Sigmoid colon (tissue), 7 donors: Measurements from ENCODE around the gene PARP6. TPM values are rescaled to one million over a fixed set of nuclear protein-coding genes. Genes with fewer than 3 reads are reported as not detected.

Experiments
- DNase-seq: peaks from one replicate; pipeline ENCODE4 v3.0.0-alpha.2; 2019
- H3K27ac ChIP-seq, 4 donors: fragments of 200-600 bp; sonication (generic); one replicate each; pipeline ENCODE4 v1.5.1; 2016 to 2019; ENCODE audit warnings: mild to moderate bottlenecking in 1 of 4
- H3K27me3 ChIP-seq, 3 donors: fragments of 200-600 bp; sonication (generic); one replicate each; pipeline ENCODE4 v1.5.1; 2019; ENCODE audit warnings: mild to moderate bottlenecking in 1 of 3
- H3K36me3 ChIP-seq, 4 donors: fragments of 200-600 bp; sonication (generic); one replicate each; pipeline ENCODE4 v1.5.1; 2016 to 2019
- H3K4me1 ChIP-seq, 4 donors: fragments of 200-600 bp; sonication (generic); one replicate each; pipeline ENCODE4 v1.5.1; 2017 to 2019
- H3K4me3 ChIP-seq, 4 donors: fragments of 200-600 bp; sonication (generic); one replicate each; pipeline ENCODE4 v1.5.1; 2017 to 2019; ENCODE audit warnings: mild to moderate bottlenecking in 2 of 4, moderate library complexity in 1 of 4
- H3K9me3 ChIP-seq, 4 donors: fragments of 200-600 bp in 3 of 4; sonication (generic) in 3 of 4; one replicate each; pipeline versions ENCODE4 v1.5.1 to v1.6.1; 2013 to 2019
- CTCF ChIP-seq, 4 experiments: fragments of 450-650 bp in 3 of 4; fragments of 200-600 bp in 1 of 4; IDR thresholded peaks; one replicate each; pipeline ENCODE4 v1.5.1; 2016 to 2019; ENCODE audit warnings: antibody characterized with exemption in 4 of 4, mild to moderate bottlenecking in 3 of 4, moderate library complexity in 2 of 4
- EP300 ChIP-seq, 4 donors: sonication (generic); formaldehyde crosslinking; IDR thresholded peaks; one replicate each; pipeline ENCODE4 v1.6.1; 2017; ENCODE audit warnings: antibody characterized with exemption in 4 of 4
- POLR2A ChIP-seq, 2 donors: fragments of 450-650 bp; IDR thresholded peaks; one replicate each; pipeline ENCODE4 v1.6.1; 2016; ENCODE audit warnings: antibody characterized with exemption in 2 of 2, mild to moderate bottlenecking in 2 of 2, moderate library complexity in 2 of 2
- POLR2AphosphoS5 ChIP-seq, 4 donors: sonication (generic); formaldehyde crosslinking; IDR thresholded peaks; one replicate each; pipeline ENCODE4 v1.6.1; 2017; ENCODE audit warnings: antibody characterized with exemption in 4 of 4
- WGBS, 2 donors: extraction: QIAGEN DNeasy Blood & Tissue Kit; methylation state at CpG; one replicate each; pipeline ENCODE4 v1.1.7; 2013; 5-methylcytosine and 5-hydroxymethylcytosine counted together
- intact Hi-C: fragments of 100-400 bp; cut with DNase I; formaldehyde crosslinking; loops from one replicate; pipeline ENCODE4 v1.15.1; 2023
- polyA plus RNA-seq, 3 donors: library from polyadenylated mRNA; stranded (reverse); fragments of 200-250 nt; gene quantifications; one replicate each; pipeline ENCODE4 v1.2.3, GENCODE V29; 2013
- total RNA-seq, 4 donors: library from RNA; depleted of rRNA; stranded (reverse); fragments of >200 nt; gene quantifications; one replicate each; pipeline ENCODE4 v1.1.0, GENCODE V29; 2016
- donor health status: healthy with polysubstance abuse.
- donor health status: Bipolar disorder and iron deficiency.
- donor health status: healthy.

The PARP6 gene
- total and polyA plus RNA-seq, 7 donors = 12.5 to 103 (median 41.5) TPM

GRCh38 chr15:72217216-72217615, 55.1 kb downstream of the PARP6 start:
- intact Hi-C loops = no loop called here
- H3K9me3 ChIP-seq = no peaks in the 10 kb centered on the region
- 88 to 92% methylated on average over 4 of the region's 4 CpGs for WGBS, 2 donors
- no peak for DNase-seq
- TF ChIP-seq EP300 (IDR thresholded peaks at IDR 0.05) (no peak), CTCF (IDR thresholded peaks at IDR 0.05) (no peak), POLR2A (IDR thresholded peaks at IDR 0.05) (no peak), POLR2AphosphoS5 (IDR thresholded peaks at IDR 0.05) (no peak)
- peaks cover 22 to 69% (median 46%) of the 10 kb centered on the region in 4 donors for H3K36me3 ChIP-seq
- no peak overlapping the region for H3K27ac ChIP-seq
- peaks cover 0 to 9% (median 4%) of the 10 kb centered on the region in 4 donors for H3K4me1 ChIP-seq
- no peaks in the 10 kb centered on the region for H3K27me3 ChIP-seq
- no peak overlapping the region for H3K4me3 ChIP-seq

- no peak overlapping the region for H3K27ac ChIP-seq
- no peaks in the 10 kb centered on the region for H3K27me3 ChIP-seq
- H3K4me3 ChIP-seq = no peak overlapping the region
- no peaks in the 10 kb centered on the region for H3K9me3 ChIP-seq
- TF ChIP-seq EP300 (IDR thresholded peaks at IDR 0.05) = no peak
- no peak for TF ChIP-seq CTCF (IDR thresholded peaks at IDR 0.05)
- TF ChIP-seq POLR2A (IDR thresholded peaks at IDR 0.05) = no peak
- TF ChIP-seq POLR2AphosphoS5 (IDR thresholded peaks at IDR 0.05) = no peak
- DNase-seq = no peak
- peaks cover 0 to 6% (median 0%) of the 10 kb centered on the region in 4 donors for H3K4me1 ChIP-seq
- WGBS, 2 donors = 67 to 89% methylated on average over 1 of the region's 1 CpG
- H3K36me3 ChIP-seq = peaks cover 22 to 80% (median 56%) of the 10 kb centered on the region in 4 donors
- intact Hi-C loops = no loop called here
Measured at GRCh38 chr15:72216079-72216478, 56.3 kb downstream of the PARP6 start.

- H3K9me3 ChIP-seq = no peaks in the 10 kb centered on the region
- DNase-seq = no peak
- peaks cover 0 to 17% (median 13%) of the 10 kb centered on the region in 4 donors for H3K4me1 ChIP-seq
- H3K27ac ChIP-seq = no peak overlapping the region
- no peak overlapping the region for H3K4me3 ChIP-seq
- H3K27me3 ChIP-seq = no peaks in the 10 kb centered on the region
- intact Hi-C loops = no loop called here
- TF ChIP-seq POLR2AphosphoS5 (IDR thresholded peaks at IDR 0.05) = no peak
- TF ChIP-seq CTCF (IDR thresholded peaks at IDR 0.05) = no peak
- no peak for TF ChIP-seq POLR2A (IDR thresholded peaks at IDR 0.05)
- TF ChIP-seq EP300 (IDR thresholded peaks at IDR 0.05) = no peak
- peaks cover 55 to 95% (median 82%) of the 10 kb centered on the region in 4 donors for H3K36me3 ChIP-seq
Measured at GRCh38 chr15:72207558-72208085, 64.7 kb downstream of the PARP6 start.

GRCh38 chr15:72206677-72207000, 65.7 kb downstream of the PARP6 start:
- H3K27ac ChIP-seq = no peak overlapping the region
- no peaks in the 10 kb centered on the region for H3K27me3 ChIP-seq
- no peak for DNase-seq
- H3K4me3 ChIP-seq = no peak overlapping the region
- 91 to 95% methylated on average over 5 of the region's 5 CpGs for WGBS, 2 donors
- intact Hi-C loops = no loop called here
- peaks cover 64 to 95% (median 84%) of the 10 kb centered on the region in 4 donors for H3K36me3 ChIP-seq
- peaks cover 0 to 17% (median 13%) of the 10 kb centered on the region in 4 donors for H3K4me1 ChIP-seq
- no peaks in the 10 kb centered on the region for H3K9me3 ChIP-seq
- TF ChIP-seq POLR2AphosphoS5 (IDR thresholded peaks at IDR 0.05) (no peak), EP300 (IDR thresholded peaks at IDR 0.05) (no peak), CTCF (IDR thresholded peaks at IDR 0.05) (no peak), POLR2A (IDR thresholded peaks at IDR 0.05) (no peak)
